Esophagus muscularis mucosa (tissue), 4 donors: ENCODE measurements around the gene SH3D19. TPM values are rescaled to one million over a fixed set of nuclear protein-coding genes. Genes with fewer than 3 reads are reported as not detected.

Source experiments
- DNase-seq: peaks from one replicate; pipeline ENCODE4 v3.0.0-alpha.2; 2017; ENCODE audit errors: extremely low spot score
- H3K27ac ChIP-seq, 4 donors: fragments of 200-600 bp; sonication (generic); replicated peaks in 1 of 4; 1 replicate in 3 of 4; 2 replicates in 1 of 4; pipeline ENCODE4 v1.5.1; 2016 to 2019; ENCODE audit warnings: mild to moderate bottlenecking in 1 of 4
- H3K27me3 ChIP-seq, 4 donors: fragments of 200-600 bp; sonication (generic); one replicate each; pipeline versions ENCODE4 v1.5.1 to v1.6.0; 2016 to 2019
- H3K36me3 ChIP-seq, 4 donors: fragments of 200-600 bp; sonication (generic); one replicate each; pipeline ENCODE4 v1.5.1; 2016 to 2019
- H3K4me1 ChIP-seq, 4 donors: fragments of 200-600 bp; sonication (generic); one replicate each; pipeline ENCODE4 v1.5.1; 2016 to 2019
- H3K4me3 ChIP-seq, 4 donors: fragments of 200-600 bp; sonication (generic); 1 replicate in 2 of 4; 2 replicates in 2 of 4; pipeline ENCODE4 v1.5.1; 2016 to 2019; ENCODE audit warnings: mild to moderate bottlenecking in 4 of 4, moderate library complexity in 1 of 4
- H3K9me3 ChIP-seq, 4 donors: fragments of 200-600 bp; sonication (generic); 1 replicate in 3 of 4; 2 replicates in 1 of 4; pipeline ENCODE4 v1.5.1; 2016 to 2019
- EP300 ChIP-seq: sonication (generic); formaldehyde crosslinking; IDR thresholded peaks from one replicate; pipeline ENCODE4 v1.6.1; 2017; ENCODE audit warnings: antibody characterized with exemption
- POLR2A ChIP-seq: fragments of 450-650 bp; IDR thresholded peaks from one replicate; pipeline ENCODE4 v1.6.1; 2017; ENCODE audit warnings: antibody characterized with exemption, moderate library complexity, mild to moderate bottlenecking, low read depth
- POLR2AphosphoS5 ChIP-seq, 2 donors: sonication (generic); formaldehyde crosslinking; IDR thresholded peaks; one replicate each; pipeline ENCODE4 v1.6.1; 2017; ENCODE audit warnings: antibody characterized with exemption in 2 of 2
- WGBS: methylation state at CpG from one replicate; pipeline ENCODE4 v1.1.5; 2018; 5-methylcytosine and 5-hydroxymethylcytosine counted together
- intact Hi-C: fragments of 100-400 bp; cut with DNase I; formaldehyde crosslinking; loops from one replicate; pipeline ENCODE4 v1.15.1; 2023
- total RNA-seq, 4 donors: library from RNA; depleted of rRNA; stranded (reverse); fragments of >200 nt; gene quantifications; one replicate each; pipeline versions ENCODE4 v1.1.0 to v1.2.1, GENCODE V29; 2016
- TF ChIP-seq, protein P1 (sequence below), 3 experiments: fragments of 200-600 bp in 2 of 3; fragments of 450-650 bp in 1 of 3; sonication (generic) in 2 of 3; IDR thresholded peaks; one replicate each; pipeline ENCODE4 v1.5.1; 2017 to 2019; ENCODE audit warnings: antibody characterized with exemption in 3 of 3, mild to moderate bottlenecking in 2 of 3, moderate library complexity in 1 of 3

The SH3D19 gene
- total RNA-seq, 4 donors from 2014 or later = 115 to 186 (median 177) TPM

DNA sequence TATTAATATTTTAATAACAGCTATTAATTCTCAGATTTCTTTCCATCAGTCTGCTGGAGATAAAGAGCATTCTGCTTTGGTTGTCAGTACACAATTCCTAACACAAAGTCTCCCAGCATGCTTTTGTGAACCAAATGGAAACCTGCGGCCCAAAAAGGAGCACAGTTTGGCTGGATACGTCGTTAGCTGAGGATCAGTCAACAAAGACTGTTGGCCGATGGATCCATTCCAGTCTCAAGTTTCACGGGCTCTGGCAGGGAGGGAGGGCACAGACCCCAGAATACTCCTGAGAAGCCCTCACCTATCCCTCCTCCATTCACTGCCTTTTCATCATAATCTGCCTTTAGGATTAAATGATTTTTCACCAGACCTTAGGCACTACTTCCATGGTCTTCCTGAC is 74.7 kb downstream of the SH3D19 start:
- TF ChIP-seq POLR2A (no peak), EP300 (no peak), POLR2AphosphoS5 (IDR thresholded peaks at IDR 0.05) (no peak)
- TF ChIP-seq, protein P1, sequence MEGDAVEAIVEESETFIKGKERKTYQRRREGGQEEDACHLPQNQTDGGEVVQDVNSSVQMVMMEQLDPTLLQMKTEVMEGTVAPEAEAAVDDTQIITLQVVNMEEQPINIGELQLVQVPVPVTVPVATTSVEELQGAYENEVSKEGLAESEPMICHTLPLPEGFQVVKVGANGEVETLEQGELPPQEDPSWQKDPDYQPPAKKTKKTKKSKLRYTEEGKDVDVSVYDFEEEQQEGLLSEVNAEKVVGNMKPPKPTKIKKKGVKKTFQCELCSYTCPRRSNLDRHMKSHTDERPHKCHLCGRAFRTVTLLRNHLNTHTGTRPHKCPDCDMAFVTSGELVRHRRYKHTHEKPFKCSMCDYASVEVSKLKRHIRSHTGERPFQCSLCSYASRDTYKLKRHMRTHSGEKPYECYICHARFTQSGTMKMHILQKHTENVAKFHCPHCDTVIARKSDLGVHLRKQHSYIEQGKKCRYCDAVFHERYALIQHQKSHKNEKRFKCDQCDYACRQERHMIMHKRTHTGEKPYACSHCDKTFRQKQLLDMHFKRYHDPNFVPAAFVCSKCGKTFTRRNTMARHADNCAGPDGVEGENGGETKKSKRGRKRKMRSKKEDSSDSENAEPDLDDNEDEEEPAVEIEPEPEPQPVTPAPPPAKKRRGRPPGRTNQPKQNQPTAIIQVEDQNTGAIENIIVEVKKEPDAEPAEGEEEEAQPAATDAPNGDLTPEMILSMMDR (IDR thresholded peaks at IDR 0.05) = no peak
- Histone ChIP-seq H3K36me3 (no peaks in the 10 kb centered on the region), H3K27ac (no peak overlapping the region), H3K27me3 (no peaks in the 10 kb centered on the region), H3K4me3 (no peak overlapping the region), H3K9me3 (no peaks in the 10 kb centered on the region), H3K4me1 (peaks cover 7 to 27% (median 23%) of the 10 kb centered on the region in 4 donors)
- WGBS = 57% methylated on average over 5 of the region's 5 CpGs
- DNase-seq = no peak
- intact Hi-C loops = no loop called here

DNA sequence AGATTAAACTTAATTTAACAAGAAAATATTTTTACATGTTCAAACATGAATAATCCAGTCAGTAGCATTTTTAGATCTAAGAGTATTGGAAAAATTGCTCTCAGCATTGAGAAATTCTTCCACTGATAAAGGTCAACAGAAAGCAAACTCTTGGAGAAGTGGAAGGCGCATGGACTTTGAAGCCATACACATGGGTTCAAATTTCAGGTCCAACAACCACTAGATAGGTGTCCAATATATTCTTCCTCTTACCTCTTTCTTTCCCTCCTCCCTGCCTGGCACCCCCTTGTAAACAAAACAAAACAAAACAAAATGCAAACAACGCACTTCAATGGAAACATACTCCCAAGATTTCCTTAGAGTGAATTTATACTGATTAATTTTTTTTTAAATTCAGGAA is 76.9 kb downstream of the SH3D19 start:
- peaks cover 7 to 25% (median 22%) of the 10 kb centered on the region in 4 donors for H3K4me1 ChIP-seq
- no peaks in the 10 kb centered on the region for H3K9me3 ChIP-seq
- no peak overlapping the region for H3K27ac ChIP-seq
- intact Hi-C loops = no loop called here
- DNase-seq = no peak
- H3K4me3 ChIP-seq = no peak overlapping the region
- no peaks in the 10 kb centered on the region for H3K36me3 ChIP-seq
- H3K27me3 ChIP-seq = no peaks in the 10 kb centered on the region
- 94% methylated on average over 2 of the region's 2 CpGs for WGBS
- TF ChIP-seq POLR2A = no peak
- TF ChIP-seq, protein P1 (IDR thresholded peaks at IDR 0.05) = no peak
- TF ChIP-seq POLR2AphosphoS5 (IDR thresholded peaks at IDR 0.05) = no peak
- TF ChIP-seq EP300 = no peak

DNA sequence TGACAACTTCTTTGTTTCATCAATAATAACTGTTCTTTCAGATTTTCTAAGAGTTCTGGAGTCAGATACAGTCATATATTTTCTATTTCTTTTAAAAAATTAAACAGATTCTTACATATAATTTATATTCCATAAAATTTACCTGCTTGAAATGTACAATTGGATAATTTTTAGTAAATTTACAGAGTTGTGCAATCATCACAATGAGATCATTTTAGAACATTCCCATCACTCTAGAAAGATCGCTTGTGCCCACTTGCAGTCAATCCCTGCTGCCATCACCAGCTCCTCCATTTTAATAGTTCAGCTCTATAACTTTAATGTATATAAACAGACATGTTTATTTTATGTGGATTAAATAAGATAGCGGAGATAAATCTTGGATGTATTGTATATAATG is 78.0 kb downstream of the SH3D19 start:
- WGBS = 98% methylated on average over 2 of the region's 2 CpGs
- Histone ChIP-seq H3K4me1 (peaks cover 7 to 18% (median 13%) of the 10 kb centered on the region in 4 donors), H3K9me3 (no peaks in the 10 kb centered on the region), H3K27ac (no peak overlapping the region), H3K36me3 (no peaks in the 10 kb centered on the region), H3K4me3 (no peak overlapping the region), H3K27me3 (no peaks in the 10 kb centered on the region)
- intact Hi-C loops = no loop called here
- TF ChIP-seq EP300 (no peak), POLR2AphosphoS5 (IDR thresholded peaks at IDR 0.05) (no peak), POLR2A (no peak)
- TF ChIP-seq, protein P1 (IDR thresholded peaks at IDR 0.05) = no peak
- DNase-seq = no peak

DNA sequence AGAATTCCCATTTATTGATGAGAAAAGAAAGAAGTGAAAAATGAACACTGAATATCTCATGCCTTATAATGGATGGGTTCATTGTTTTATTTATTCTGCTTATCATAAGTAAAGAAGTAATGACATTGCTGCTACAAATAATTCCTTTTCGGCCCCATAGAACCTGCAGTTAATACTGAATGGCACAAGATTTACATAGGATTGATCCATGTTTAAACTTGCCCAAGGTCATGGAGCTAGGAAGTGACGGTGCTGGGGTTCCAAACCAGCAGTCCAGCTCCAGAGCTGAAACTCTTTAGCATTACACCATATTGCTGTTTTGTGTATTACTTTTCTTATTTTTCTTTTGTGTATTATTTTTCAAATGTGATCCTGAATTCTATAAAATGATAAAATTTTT is 78.7 kb downstream of the SH3D19 start:
- WGBS = 96% methylated on average over 2 of the region's 2 CpGs
- Histone ChIP-seq H3K9me3 (no peaks in the 10 kb centered on the region), H3K27ac (no peak overlapping the region), H3K27me3 (no peaks in the 10 kb centered on the region), H3K4me3 (no peak overlapping the region), H3K4me1 (peaks cover under 1 to 12% (median 7%) of the 10 kb centered on the region in 4 donors), H3K36me3 (no peaks in the 10 kb centered on the region)
- no peak for DNase-seq
- intact Hi-C loops = no loop called here
- TF ChIP-seq, protein P1 (IDR thresholded peaks at IDR 0.05) = no peak
- no peak for TF ChIP-seq POLR2AphosphoS5 (IDR thresholded peaks at IDR 0.05)
- no peak for TF ChIP-seq POLR2A
- no peak for TF ChIP-seq EP300

DNA sequence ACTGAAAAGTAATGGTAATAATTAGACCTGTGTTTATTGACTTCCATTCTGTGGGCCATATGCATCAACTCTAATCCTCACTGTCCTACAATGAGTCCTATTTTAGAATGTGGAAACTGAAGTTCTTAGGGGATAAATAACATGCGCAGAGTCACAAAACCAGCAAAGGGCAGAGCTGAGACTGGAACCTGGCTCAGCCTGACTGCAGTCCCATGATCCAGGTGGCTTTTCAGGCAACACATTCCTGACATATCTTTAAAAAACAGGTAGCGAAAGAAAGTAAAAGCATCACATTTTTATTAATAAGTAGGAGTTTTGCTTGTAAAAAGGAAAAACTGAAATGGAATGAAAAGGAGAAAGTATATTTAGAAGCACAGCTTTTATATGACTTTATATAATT is 83.1 kb downstream of the SH3D19 start:
- H3K27me3 ChIP-seq = no peaks in the 10 kb centered on the region
- H3K36me3 ChIP-seq = no peaks in the 10 kb centered on the region
- WGBS = 90% methylated on average over 2 of the region's 2 CpGs
- no peaks in the 10 kb centered on the region for H3K9me3 ChIP-seq
- peaks cover 3 to 17% (median 14%) of the 10 kb centered on the region in 4 donors for H3K4me1 ChIP-seq
- intact Hi-C loops = no loop called here
- TF ChIP-seq POLR2AphosphoS5 (IDR thresholded peaks at IDR 0.05) = no peak
- TF ChIP-seq, protein P1 (IDR thresholded peaks at IDR 0.05) = no peak
- TF ChIP-seq POLR2A = no peak
- TF ChIP-seq EP300 = no peak
- H3K27ac ChIP-seq = no peak overlapping the region
- H3K4me3 ChIP-seq = no peak overlapping the region
- peak; percentile 29 for DNase-seq
